ENCODE measurements around the gene CMSS1. TPM values are rescaled to one million over a fixed set of nuclear protein-coding genes. Genes with fewer than 3 reads are reported as not detected.

Gene CMSS1
- total RNA-seq, 4 donors from 2014 or later = 11.2 to 16.3 (median 14.1) TPM

DNA sequence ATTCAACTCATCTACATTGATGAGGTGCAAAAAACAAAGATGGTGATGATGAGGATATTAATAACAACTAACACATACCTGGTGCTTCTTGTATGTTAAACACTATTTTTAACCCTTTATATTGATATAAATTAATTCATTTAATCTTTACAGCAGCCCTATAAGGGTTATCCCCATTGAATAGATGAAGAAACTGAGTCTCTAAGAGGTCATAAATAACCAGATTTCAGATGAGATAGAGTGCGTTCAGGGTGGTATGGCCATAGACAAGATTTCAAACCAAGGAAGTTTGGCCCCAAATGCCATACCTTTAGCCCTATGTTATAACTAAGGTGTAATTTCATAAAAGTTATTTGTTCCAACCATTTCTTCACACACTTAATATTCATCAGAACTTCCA, 82.6 kb downstream of the CMSS1 start:
- 100% methylated on average over 1 of the region's 1 CpG for WGBS
- Histone ChIP-seq H3K27ac (replicated peaks in 1 of 4) (peak overlapping the region in 1 of 4 donors; percentile 69), H3K27me3 (no peaks in the 10 kb centered on the region), H3K36me3 (no peaks in the 10 kb centered on the region), H3K9me3 (no peaks in the 10 kb centered on the region), H3K4me3 (no peak overlapping the region), H3K4me1 (peaks cover 10 to 44% (median 32%) of the 10 kb centered on the region in 4 donors)
- DNase-seq (ENCODE audit: extremely low spot score) = no peak
- TF ChIP-seq, protein P1, sequence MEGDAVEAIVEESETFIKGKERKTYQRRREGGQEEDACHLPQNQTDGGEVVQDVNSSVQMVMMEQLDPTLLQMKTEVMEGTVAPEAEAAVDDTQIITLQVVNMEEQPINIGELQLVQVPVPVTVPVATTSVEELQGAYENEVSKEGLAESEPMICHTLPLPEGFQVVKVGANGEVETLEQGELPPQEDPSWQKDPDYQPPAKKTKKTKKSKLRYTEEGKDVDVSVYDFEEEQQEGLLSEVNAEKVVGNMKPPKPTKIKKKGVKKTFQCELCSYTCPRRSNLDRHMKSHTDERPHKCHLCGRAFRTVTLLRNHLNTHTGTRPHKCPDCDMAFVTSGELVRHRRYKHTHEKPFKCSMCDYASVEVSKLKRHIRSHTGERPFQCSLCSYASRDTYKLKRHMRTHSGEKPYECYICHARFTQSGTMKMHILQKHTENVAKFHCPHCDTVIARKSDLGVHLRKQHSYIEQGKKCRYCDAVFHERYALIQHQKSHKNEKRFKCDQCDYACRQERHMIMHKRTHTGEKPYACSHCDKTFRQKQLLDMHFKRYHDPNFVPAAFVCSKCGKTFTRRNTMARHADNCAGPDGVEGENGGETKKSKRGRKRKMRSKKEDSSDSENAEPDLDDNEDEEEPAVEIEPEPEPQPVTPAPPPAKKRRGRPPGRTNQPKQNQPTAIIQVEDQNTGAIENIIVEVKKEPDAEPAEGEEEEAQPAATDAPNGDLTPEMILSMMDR (IDR thresholded peaks at IDR 0.05) = no peak
- TF ChIP-seq EP300 (IDR thresholded peaks at IDR 0.05) (no peak), POLR2AphosphoS5 (IDR thresholded peaks at IDR 0.05) (no peak), POLR2A (IDR thresholded peaks at IDR 0.05; ENCODE audit: low read depth) (no peak)
- intact Hi-C loops (cut with DNase I) = no loop called here

DNA sequence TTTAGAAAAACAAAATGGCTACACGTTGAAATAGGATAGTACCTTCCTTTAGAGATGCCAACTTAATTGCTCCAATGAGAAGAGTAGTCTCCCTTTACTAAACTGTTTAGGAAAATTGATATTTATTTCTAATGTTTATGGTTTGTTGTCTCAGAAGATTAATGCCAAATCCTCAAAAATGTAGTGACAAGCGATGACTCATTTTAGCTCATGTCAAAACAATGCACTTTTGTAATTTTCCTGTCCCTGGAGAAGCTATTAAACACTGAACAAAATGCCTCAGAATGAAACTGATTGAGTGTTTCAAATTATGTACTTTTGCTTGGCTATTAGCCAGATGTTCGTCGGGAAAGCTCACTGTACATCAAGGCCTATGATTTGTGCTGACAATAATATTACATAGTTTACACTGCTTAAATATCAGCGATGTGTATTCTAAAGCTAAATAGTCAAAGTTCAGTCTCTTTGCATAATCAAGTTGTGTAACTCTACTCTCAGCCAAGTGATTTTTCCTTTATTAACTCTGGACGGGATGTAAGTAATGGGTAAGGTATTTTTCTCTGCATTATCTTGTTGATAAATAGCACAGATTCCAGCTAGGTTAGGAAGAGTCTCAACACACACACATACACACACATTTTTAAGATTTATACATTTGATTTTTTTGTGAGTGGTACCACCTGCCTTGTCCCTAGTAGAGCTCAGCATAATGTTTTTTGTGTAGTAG, 83.7 kb downstream of the CMSS1 start:
- intact Hi-C loops (cut with DNase I) = no loop called here
- Histone ChIP-seq H3K4me3 (peak overlapping the region in 2 of 4 donors; percentile 5 to 22), H3K27ac (replicated peaks in 1 of 4) (peak overlapping the region; percentile 51 to 69 (median 58)), H3K36me3 (no peaks in the 10 kb centered on the region), H3K27me3 (no peaks in the 10 kb centered on the region), H3K4me1 (peaks cover 10 to 44% (median 32%) of the 10 kb centered on the region in 4 donors), H3K9me3 (no peaks in the 10 kb centered on the region)
- TF ChIP-seq, protein P1 (IDR thresholded peaks at IDR 0.05) = no peak
- TF ChIP-seq POLR2A (IDR thresholded peaks at IDR 0.05; ENCODE audit: low read depth) (no peak), POLR2AphosphoS5 (IDR thresholded peaks at IDR 0.05) (peak in 1 of 2 donors; percentile 63)
- 22% methylated on average over 6 of the region's 6 CpGs for WGBS
- no peak for DNase-seq (ENCODE audit: extremely low spot score)

DNA sequence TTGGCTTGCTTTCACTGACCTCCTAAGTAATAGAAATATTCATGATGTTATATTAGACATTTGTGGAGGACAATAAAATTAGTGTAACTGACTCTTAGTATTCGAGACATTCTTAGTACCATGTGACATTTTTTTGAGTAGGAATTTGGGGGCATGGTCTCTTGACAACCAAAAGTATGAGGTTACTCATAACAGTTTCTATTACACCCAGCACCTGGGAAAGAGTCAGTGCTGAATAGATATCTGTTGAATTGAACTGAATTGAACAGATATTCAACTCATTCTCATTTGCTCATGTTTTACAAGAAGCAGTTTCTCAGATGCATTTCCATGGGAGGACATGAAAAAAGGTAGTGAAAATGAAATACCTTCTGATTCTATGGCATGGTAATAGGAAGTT, 84.4 kb downstream of the CMSS1 start:
- intact Hi-C loops (cut with DNase I) = no loop called here
- H3K36me3 ChIP-seq = no peaks in the 10 kb centered on the region
- H3K9me3 ChIP-seq = no peaks in the 10 kb centered on the region
- H3K27me3 ChIP-seq = no peaks in the 10 kb centered on the region
- 68% methylated on average over 1 of the region's 1 CpG for WGBS
- H3K27ac ChIP-seq (replicated peaks in 1 of 4) = peak overlapping the region; percentile 51 to 69 (median 58)
- H3K4me1 ChIP-seq = peaks cover 10 to 44% (median 32%) of the 10 kb centered on the region in 4 donors
- no peak for DNase-seq (ENCODE audit: extremely low spot score)
- no peak overlapping the region for H3K4me3 ChIP-seq
- no peak for TF ChIP-seq POLR2AphosphoS5 (IDR thresholded peaks at IDR 0.05)
- TF ChIP-seq POLR2A (IDR thresholded peaks at IDR 0.05; ENCODE audit: low read depth) = no peak
- TF ChIP-seq, protein P1 (IDR thresholded peaks at IDR 0.05) = no peak
- no peak for TF ChIP-seq EP300 (IDR thresholded peaks at IDR 0.05)

DNA sequence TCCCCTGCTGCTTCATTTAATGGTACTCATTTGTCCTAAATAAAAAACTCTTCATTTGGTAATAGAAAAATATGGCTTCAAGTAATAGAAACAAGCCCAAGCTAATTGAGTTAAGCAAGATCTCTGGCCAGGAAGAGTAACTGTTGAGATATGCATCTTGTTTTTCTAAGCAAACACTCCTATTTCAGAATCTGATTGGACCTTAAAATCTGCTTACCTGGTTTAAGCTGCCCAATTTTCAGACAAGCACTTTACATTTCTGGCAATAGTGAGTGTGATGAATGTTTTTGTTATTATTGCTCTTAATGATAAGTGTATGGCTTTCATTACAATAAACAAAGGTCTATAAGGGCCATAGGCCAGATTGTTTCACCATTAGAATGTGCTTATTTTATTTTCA, 86.2 kb downstream of the CMSS1 start:
- TF ChIP-seq POLR2AphosphoS5 (IDR thresholded peaks at IDR 0.05) = no peak
- TF ChIP-seq, protein P1 (IDR thresholded peaks at IDR 0.05) = no peak
- no peak for TF ChIP-seq EP300 (IDR thresholded peaks at IDR 0.05)
- peaks cover 10 to 45% (median 37%) of the 10 kb centered on the region in 4 donors for H3K4me1 ChIP-seq
- H3K9me3 ChIP-seq = no peaks in the 10 kb centered on the region
- intact Hi-C loops (cut with DNase I) = no loop called here
- H3K4me3 ChIP-seq = no peak overlapping the region
- H3K27me3 ChIP-seq = no peaks in the 10 kb centered on the region
- DNase-seq (ENCODE audit: extremely low spot score) = no peak
- peak overlapping the region in 1 of 4 donors; percentile 6 for H3K27ac ChIP-seq (replicated peaks in 1 of 4)
- H3K36me3 ChIP-seq = no peaks in the 10 kb centered on the region

Measured in esophagus muscularis mucosa (tissue), 4 donors.